Measurements from ENCODE around the gene PPIL4. TPM values are rescaled to one million over a fixed set of nuclear protein-coding genes. Genes with fewer than 3 reads are reported as not detected.

PPIL4 gene
- total and polyA plus RNA-seq, 2 of the 13 experiments (the other 11 are each of a cell fraction or from before 2014, with no cell fraction given) = 5.5 to 46.0 TPM

- TF ChIP-seq PHF8 (CRISPR knock-in tag; IDR thresholded peaks at IDR 0.05) (no peak), ATM (IDR thresholded peaks at IDR 0.05; ENCODE audit: borderline replicate concordance) (no peak), KDM5A (IDR thresholded peaks at IDR 0.05; ENCODE audit: borderline replicate concordance, low read length) (peak; percentile 83; the same call in 1 of the 2 replicates), ZNF558 (CRISPR knock-in tag; IDR thresholded peaks at IDR 0.05; ENCODE audit: borderline replicate concordance) (no peak), ZBTB4 (CRISPR knock-in tag; IDR thresholded peaks at IDR 0.05; ENCODE audit: borderline replicate concordance) (no peak), E2F2 (CRISPR knock-in tag; IDR thresholded peaks at IDR 0.05; ENCODE audit: borderline replicate concordance) (no peak; the same call in 1 of the 2 replicates), RCOR2 (CRISPR knock-in tag; IDR thresholded peaks at IDR 0.05) (no peak; the same call in 1 of the 2 replicates), TERF1 (CRISPR knock-in tag; IDR thresholded peaks at IDR 0.05) (no peak), MAFF (IDR thresholded peaks at IDR 0.05; ENCODE audit: low read depth, low read length) (no peak), ZHX1 (CRISPR knock-in tag; IDR thresholded peaks at IDR 0.05; ENCODE audit: low read depth) (no peak; the same call in 1 of the 2 replicates), ESRRA (CRISPR knock-in tag; IDR thresholded peaks at IDR 0.05; ENCODE audit: low read depth) (no peak), ZNF614 (CRISPR knock-in tag; IDR thresholded peaks at IDR 0.05; ENCODE audit: borderline replicate concordance) (peak; percentile 73; the same call in 1 of the 2 replicates), KDM4B (CRISPR knock-in tag; IDR thresholded peaks at IDR 0.05) (peak; percentile 55; the same call in 1 of the 2 replicates), ZNF713 (CRISPR knock-in tag; IDR thresholded peaks at IDR 0.05) (no peak), ZNF766 (CRISPR knock-in tag; IDR thresholded peaks at IDR 0.05; ENCODE audit: borderline replicate concordance) (0 out of 2 replicates have a peak, but pooled peaks have one; percentile 21)
- TF ChIP-seq, protein P1, sequence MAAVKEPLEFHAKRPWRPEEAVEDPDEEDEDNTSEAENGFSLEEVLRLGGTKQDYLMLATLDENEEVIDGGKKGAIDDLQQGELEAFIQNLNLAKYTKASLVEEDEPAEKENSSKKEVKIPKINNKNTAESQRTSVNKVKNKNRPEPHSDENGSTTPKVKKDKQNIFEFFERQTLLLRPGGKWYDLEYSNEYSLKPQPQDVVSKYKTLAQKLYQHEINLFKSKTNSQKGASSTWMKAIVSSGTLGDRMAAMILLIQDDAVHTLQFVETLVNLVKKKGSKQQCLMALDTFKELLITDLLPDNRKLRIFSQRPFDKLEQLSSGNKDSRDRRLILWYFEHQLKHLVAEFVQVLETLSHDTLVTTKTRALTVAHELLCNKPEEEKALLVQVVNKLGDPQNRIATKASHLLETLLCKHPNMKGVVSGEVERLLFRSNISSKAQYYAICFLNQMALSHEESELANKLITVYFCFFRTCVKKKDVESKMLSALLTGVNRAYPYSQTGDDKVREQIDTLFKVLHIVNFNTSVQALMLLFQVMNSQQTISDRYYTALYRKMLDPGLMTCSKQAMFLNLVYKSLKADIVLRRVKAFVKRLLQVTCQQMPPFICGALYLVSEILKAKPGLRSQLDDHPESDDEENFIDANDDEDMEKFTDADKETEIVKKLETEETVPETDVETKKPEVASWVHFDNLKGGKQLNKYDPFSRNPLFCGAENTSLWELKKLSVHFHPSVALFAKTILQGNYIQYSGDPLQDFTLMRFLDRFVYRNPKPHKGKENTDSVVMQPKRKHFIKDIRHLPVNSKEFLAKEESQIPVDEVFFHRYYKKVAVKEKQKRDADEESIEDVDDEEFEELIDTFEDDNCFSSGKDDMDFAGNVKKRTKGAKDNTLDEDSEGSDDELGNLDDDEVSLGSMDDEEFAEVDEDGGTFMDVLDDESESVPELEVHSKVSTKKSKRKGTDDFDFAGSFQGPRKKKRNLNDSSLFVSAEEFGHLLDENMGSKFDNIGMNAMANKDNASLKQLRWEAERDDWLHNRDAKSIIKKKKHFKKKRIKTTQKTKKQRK (IDR thresholded peaks at IDR 0.05; ENCODE audit: low read length) = no peak
Measured at GRCh38 chr6:149565527-149566409, 19.9 kb upstream of the PPIL4 start, which contains the start of gene GINM1 (continued).
